Liver (tissue), 9 donors: ENCODE measurements around the gene JPT1. TPM values are rescaled to one million over a fixed set of nuclear protein-coding genes. Genes with fewer than 3 reads are reported as not detected.
"Not testable (repeated sequence)": the region's sequence is repeated elsewhere in the genome, so short reads cannot be mapped to it uniquely, and the experiment has no call there.

Experiments used
- DNase-seq: peaks from one replicate; pipeline ENCODE4 v3.0.0-alpha.2; 2017; ENCODE audit warnings: low spot score
- H3K27ac ChIP-seq, 2 donors: one replicate each; pipeline ENCODE4 v1.7.0; 2013; ENCODE audit warnings: inconsistent platforms in 2 of 2, low read length in 2 of 2, control low read depth in 1 of 2, low read depth in 1 of 2, mild to moderate bottlenecking in 1 of 2
- H3K27me3 ChIP-seq, 4 donors: one replicate each; pipeline versions ENCODE4 v1.6.1 to v1.7.0; 2013; ENCODE audit warnings: low read length in 3 of 4, inconsistent platforms in 1 of 4, mild to moderate bottlenecking in 1 of 4, moderate library complexity in 1 of 4; ENCODE audit not compliant: control insufficient read depth in 4 of 4, insufficient read depth in 4 of 4
- H3K36me3 ChIP-seq, 4 donors: one replicate each; pipeline versions ENCODE4 v1.6.1 to v1.7.0; 2013; ENCODE audit warnings: low read length in 3 of 4, mild to moderate bottlenecking in 3 of 4, low read depth in 1 of 4, moderate library complexity in 1 of 4; ENCODE audit not compliant: control insufficient read depth in 4 of 4, insufficient read depth in 3 of 4
- H3K4me1 ChIP-seq, 4 donors: one replicate each; pipeline versions ENCODE4 v1.6.1 to v1.7.0; 2013; ENCODE audit warnings: low read length in 3 of 4, mild to moderate bottlenecking in 3 of 4, moderate library complexity in 1 of 4; ENCODE audit not compliant: control insufficient read depth in 4 of 4, insufficient read depth in 4 of 4
- H3K4me3 ChIP-seq, 3 donors: one replicate each; pipeline versions ENCODE4 v1.6.1 to v1.7.0; 2013; ENCODE audit warnings: low read length in 3 of 3, control low read depth in 1 of 3, low read depth in 1 of 3, mild to moderate bottlenecking in 1 of 3
- H3K9ac ChIP-seq, 2 donors: one replicate each; pipeline ENCODE4 v1.7.0; 2013; ENCODE audit warnings: low read length in 2 of 2, mild to moderate bottlenecking in 2 of 2, moderate library complexity in 2 of 2, control low read depth in 1 of 2, low read depth in 1 of 2
- H3K9me3 ChIP-seq, 4 donors: one replicate each; pipeline versions ENCODE4 v1.6.1 to v1.7.0; 2013; ENCODE audit warnings: low read length in 3 of 4; ENCODE audit not compliant: control insufficient read depth in 4 of 4
- EGR1 ChIP-seq, 2 donors: IDR thresholded peaks; 2 replicates each; pipeline ENCODE4 v1.6.1; 2016 to 2018; ENCODE audit warnings: antibody characterized with exemption in 2 of 2, low read depth in 2 of 2
- FOXA1 ChIP-seq: IDR thresholded peaks from 2 replicates; pipeline ENCODE4 v1.6.1; 2016; ENCODE audit warnings: antibody characterized with exemption
- FOXA2 ChIP-seq: IDR thresholded peaks from 2 replicates; pipeline ENCODE4 v1.6.1; 2016; ENCODE audit warnings: antibody characterized with exemption
- GABPA ChIP-seq, 2 donors: IDR thresholded peaks in 1 of 2; conservative IDR thresholded peaks in 1 of 2; 2 replicates each; pipeline ENCODE4 v1.6.1; 2016; ENCODE audit warnings: antibody characterized with exemption in 2 of 2, mild to moderate bottlenecking in 1 of 2, moderate library complexity in 1 of 2
- HNF4A ChIP-seq, 2 donors: conservative IDR thresholded peaks; 2 replicates each; pipeline ENCODE4 v1.6.1; 2016; ENCODE audit warnings: antibody characterized with exemption in 2 of 2, mild to moderate bottlenecking in 2 of 2
- HNF4G ChIP-seq: IDR thresholded peaks from 2 replicates; pipeline ENCODE4 v1.6.1; 2016; ENCODE audit warnings: antibody characterized with exemption
- JUND ChIP-seq, 2 donors: IDR thresholded peaks; 2 replicates each; pipeline ENCODE4 v1.6.1; 2016; ENCODE audit warnings: antibody characterized with exemption in 2 of 2
- NR2F2 ChIP-seq: IDR thresholded peaks from 2 replicates; pipeline ENCODE4 v1.6.1; 2016; ENCODE audit warnings: antibody characterized with exemption
- RAD21 ChIP-seq, 2 donors: IDR thresholded peaks; 2 replicates each; pipeline ENCODE4 v1.6.1; 2016; ENCODE audit warnings: antibody characterized with exemption in 2 of 2, mild to moderate bottlenecking in 2 of 2
- RXRA ChIP-seq, 2 donors: IDR thresholded peaks; 2 replicates each; pipeline ENCODE4 v1.6.1; 2017 to 2018; ENCODE audit warnings: antibody characterized with exemption in 2 of 2, mild to moderate bottlenecking in 1 of 2
- SP1 ChIP-seq: IDR thresholded peaks from 2 replicates; pipeline ENCODE4 v1.6.1; 2018; ENCODE audit warnings: antibody characterized with exemption, mild to moderate bottlenecking
- TAF1 ChIP-seq: conservative IDR thresholded peaks from 2 replicates; pipeline ENCODE4 v1.6.1; 2016; ENCODE audit warnings: antibody characterized with exemption, mild to moderate bottlenecking
- YY1 ChIP-seq: IDR thresholded peaks from 2 replicates; pipeline ENCODE4 v1.6.1; 2016; ENCODE audit warnings: antibody characterized with exemption, mild to moderate bottlenecking
- WGBS: extraction: QIAGEN DNeasy Blood & Tissue Kit; methylation state at CpG from one replicate; pipeline ENCODE4 v1.1.7; 2013; 5-methylcytosine and 5-hydroxymethylcytosine counted together
- polyA plus RNA-seq, 2 donors: library from polyadenylated mRNA; stranded (reverse) in 1 of 2; unstranded in 1 of 2; fragments of 200-250 nt in 1 of 2; fragments of >200 nt in 1 of 2; fragmentation: Nextera tagmentation in 1 of 2; extraction: Ambion mirVana in 1 of 2; gene quantifications; one replicate each; pipeline versions ENCODE4 v1.2.1 to v1.2.3, GENCODE V29; 2013 to 2015
- total RNA-seq, 2 donors: library from RNA; depleted of rRNA; stranded (reverse); fragments of >200 nt; gene quantifications; one replicate each; pipeline ENCODE4 v1.2.3, GENCODE V29; 2014
- TF ChIP-seq, protein P1 (sequence below): IDR thresholded peaks from 2 replicates; pipeline ENCODE4 v1.6.1; 2016; ENCODE audit warnings: antibody characterized with exemption
- TF ChIP-seq, protein P2 (sequence below): fragments of 150-350 bp; IDR thresholded peaks from 2 replicates; pipeline ENCODE4 v1.5.1; 2017; ENCODE audit warnings: improper control_type of control experiment, low read depth, low read length; ENCODE audit not compliant: missing input control
- TF ChIP-seq, protein P3 (sequence below): IDR thresholded peaks from 2 replicates; pipeline ENCODE4 v1.6.1; 2016; ENCODE audit warnings: antibody characterized with exemption
- TF ChIP-seq, protein P4 (sequence below): IDR thresholded peaks from 2 replicates; pipeline ENCODE4 v1.6.1; 2016; ENCODE audit warnings: antibody characterized with exemption, mild to moderate bottlenecking
- TF ChIP-seq, protein P5 (sequence below): IDR thresholded peaks from 2 replicates; pipeline ENCODE4 v1.6.1; 2016; ENCODE audit warnings: antibody characterized with exemption
- donor health status: healthy.
- donor health status: healthy.
- donor health status: healthy.
- donor health status: healthy.
- donor health status: healthy.

The JPT1 gene
- total and polyA plus RNA-seq, 4 donors, result 20.5 to 47.8 (median 43.9) TPM

DNA sequence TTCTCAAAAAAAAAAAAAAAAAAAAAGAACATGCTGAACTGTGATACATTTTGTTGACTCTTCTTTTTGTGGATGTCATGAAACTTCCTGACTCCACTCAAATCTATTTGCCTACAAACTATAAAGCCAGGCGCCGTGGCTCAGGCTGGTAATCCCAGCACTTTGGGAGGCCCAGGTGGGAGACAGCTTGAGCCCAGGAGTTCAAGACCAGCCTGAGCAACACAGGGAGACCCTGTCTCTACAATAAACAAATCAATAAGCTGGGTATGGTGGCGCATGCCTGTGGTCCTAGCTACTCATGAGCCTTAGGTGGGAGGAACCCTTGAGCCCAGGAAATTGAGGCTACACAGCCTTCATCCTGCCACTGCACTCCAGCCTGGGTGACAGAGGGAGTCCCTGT, 21.3 kb downstream of the JPT1 start:
- H3K4me1 ChIP-seq, result peaks cover 0 to 2% (median 1%) of the 10 kb centered on the region in 4 donors
- no peaks in the 10 kb centered on the region for H3K27me3 ChIP-seq
- 93% methylated on average over 3 of the region's 3 CpGs for WGBS
- no peaks in the 10 kb centered on the region for H3K9me3 ChIP-seq
- H3K27ac ChIP-seq, result no peak overlapping the region
- no peak overlapping the region for H3K4me3 ChIP-seq
- TF ChIP-seq GABPA (IDR thresholded peaks at IDR 0.05 in 1 of 2, conservative IDR thresholded peaks at IDR 0.05 in 1 of 2) (no peak), HNF4A (conservative IDR thresholded peaks at IDR 0.05) (no peak), NR2F2 (no peak), YY1 (no peak), FOXA1 (no peak), RAD21 (IDR thresholded peaks at IDR 0.05) (no peak), EGR1 (IDR thresholded peaks at IDR 0.05; ENCODE audit: low read depth in 2 of 2) (no peak), JUND (IDR thresholded peaks at IDR 0.05) (no peak), TAF1 (no peak), RXRA (IDR thresholded peaks at IDR 0.05) (no peak), SP1 (no peak), FOXA2 (no peak), HNF4G (no peak)
- TF ChIP-seq, protein P1, sequence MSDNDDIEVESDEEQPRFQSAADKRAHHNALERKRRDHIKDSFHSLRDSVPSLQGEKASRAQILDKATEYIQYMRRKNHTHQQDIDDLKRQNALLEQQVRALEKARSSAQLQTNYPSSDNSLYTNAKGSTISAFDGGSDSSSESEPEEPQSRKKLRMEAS, result no peak
- TF ChIP-seq, protein P2, sequence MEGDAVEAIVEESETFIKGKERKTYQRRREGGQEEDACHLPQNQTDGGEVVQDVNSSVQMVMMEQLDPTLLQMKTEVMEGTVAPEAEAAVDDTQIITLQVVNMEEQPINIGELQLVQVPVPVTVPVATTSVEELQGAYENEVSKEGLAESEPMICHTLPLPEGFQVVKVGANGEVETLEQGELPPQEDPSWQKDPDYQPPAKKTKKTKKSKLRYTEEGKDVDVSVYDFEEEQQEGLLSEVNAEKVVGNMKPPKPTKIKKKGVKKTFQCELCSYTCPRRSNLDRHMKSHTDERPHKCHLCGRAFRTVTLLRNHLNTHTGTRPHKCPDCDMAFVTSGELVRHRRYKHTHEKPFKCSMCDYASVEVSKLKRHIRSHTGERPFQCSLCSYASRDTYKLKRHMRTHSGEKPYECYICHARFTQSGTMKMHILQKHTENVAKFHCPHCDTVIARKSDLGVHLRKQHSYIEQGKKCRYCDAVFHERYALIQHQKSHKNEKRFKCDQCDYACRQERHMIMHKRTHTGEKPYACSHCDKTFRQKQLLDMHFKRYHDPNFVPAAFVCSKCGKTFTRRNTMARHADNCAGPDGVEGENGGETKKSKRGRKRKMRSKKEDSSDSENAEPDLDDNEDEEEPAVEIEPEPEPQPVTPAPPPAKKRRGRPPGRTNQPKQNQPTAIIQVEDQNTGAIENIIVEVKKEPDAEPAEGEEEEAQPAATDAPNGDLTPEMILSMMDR, result no peak
- TF ChIP-seq, protein P3, sequence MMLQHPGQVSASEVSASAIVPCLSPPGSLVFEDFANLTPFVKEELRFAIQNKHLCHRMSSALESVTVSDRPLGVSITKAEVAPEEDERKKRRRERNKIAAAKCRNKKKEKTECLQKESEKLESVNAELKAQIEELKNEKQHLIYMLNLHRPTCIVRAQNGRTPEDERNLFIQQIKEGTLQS, result no peak
- TF ChIP-seq, protein P4, sequence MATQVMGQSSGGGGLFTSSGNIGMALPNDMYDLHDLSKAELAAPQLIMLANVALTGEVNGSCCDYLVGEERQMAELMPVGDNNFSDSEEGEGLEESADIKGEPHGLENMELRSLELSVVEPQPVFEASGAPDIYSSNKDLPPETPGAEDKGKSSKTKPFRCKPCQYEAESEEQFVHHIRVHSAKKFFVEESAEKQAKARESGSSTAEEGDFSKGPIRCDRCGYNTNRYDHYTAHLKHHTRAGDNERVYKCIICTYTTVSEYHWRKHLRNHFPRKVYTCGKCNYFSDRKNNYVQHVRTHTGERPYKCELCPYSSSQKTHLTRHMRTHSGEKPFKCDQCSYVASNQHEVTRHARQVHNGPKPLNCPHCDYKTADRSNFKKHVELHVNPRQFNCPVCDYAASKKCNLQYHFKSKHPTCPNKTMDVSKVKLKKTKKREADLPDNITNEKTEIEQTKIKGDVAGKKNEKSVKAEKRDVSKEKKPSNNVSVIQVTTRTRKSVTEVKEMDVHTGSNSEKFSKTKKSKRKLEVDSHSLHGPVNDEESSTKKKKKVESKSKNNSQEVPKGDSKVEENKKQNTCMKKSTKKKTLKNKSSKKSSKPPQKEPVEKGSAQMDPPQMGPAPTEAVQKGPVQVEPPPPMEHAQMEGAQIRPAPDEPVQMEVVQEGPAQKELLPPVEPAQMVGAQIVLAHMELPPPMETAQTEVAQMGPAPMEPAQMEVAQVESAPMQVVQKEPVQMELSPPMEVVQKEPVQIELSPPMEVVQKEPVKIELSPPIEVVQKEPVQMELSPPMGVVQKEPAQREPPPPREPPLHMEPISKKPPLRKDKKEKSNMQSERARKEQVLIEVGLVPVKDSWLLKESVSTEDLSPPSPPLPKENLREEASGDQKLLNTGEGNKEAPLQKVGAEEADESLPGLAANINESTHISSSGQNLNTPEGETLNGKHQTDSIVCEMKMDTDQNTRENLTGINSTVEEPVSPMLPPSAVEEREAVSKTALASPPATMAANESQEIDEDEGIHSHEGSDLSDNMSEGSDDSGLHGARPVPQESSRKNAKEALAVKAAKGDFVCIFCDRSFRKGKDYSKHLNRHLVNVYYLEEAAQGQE, result no peak
- TF ChIP-seq, protein P5, sequence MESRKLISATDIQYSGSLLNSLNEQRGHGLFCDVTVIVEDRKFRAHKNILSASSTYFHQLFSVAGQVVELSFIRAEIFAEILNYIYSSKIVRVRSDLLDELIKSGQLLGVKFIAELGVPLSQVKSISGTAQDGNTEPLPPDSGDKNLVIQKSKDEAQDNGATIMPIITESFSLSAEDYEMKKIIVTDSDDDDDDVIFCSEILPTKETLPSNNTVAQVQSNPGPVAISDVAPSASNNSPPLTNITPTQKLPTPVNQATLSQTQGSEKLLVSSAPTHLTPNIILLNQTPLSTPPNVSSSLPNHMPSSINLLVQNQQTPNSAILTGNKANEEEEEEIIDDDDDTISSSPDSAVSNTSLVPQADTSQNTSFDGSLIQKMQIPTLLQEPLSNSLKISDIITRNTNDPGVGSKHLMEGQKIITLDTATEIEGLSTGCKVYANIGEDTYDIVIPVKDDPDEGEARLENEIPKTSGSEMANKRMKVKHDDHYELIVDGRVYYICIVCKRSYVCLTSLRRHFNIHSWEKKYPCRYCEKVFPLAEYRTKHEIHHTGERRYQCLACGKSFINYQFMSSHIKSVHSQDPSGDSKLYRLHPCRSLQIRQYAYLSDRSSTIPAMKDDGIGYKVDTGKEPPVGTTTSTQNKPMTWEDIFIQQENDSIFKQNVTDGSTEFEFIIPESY, result no peak
- no peak overlapping the region for H3K9ac ChIP-seq
- DNase-seq, result no peak
- H3K36me3 ChIP-seq, result peaks cover 0 to 14% (median 5%) of the 10 kb centered on the region in 4 donors

GRCh38 chr17:75132018-75133000, 22.0 kb downstream of the JPT1 start:
- not testable (repeated sequence) for H3K9me3 ChIP-seq, H3K9ac ChIP-seq, H3K27me3 ChIP-seq, DNase-seq, H3K4me1 ChIP-seq
- peak overlapping the region in 2 of 3 donors; percentile 81 to 95 for H3K4me3 ChIP-seq
- H3K36me3 ChIP-seq, result peaks cover 0 to 14% (median 5%) of the 10 kb centered on the region in 4 donors
- 85% methylated on average over 40 of the region's 40 CpGs for WGBS
- H3K27ac ChIP-seq, result peak overlapping the region; percentile 61 to 80
